Ectodermal cell (in vitro differentiated cells): ENCODE data around the gene FOXN4.

Source experiments
- H3K27ac ChIP-seq: 2 replicates; pipeline ENCODE4 v1.7.0; 2013; ENCODE audit warnings: mild to moderate bottlenecking, low read depth, low read length; ENCODE audit not compliant: insufficient read depth, poor library complexity, severe bottlenecking
- H3K27me3 ChIP-seq: 2 replicates; pipeline ENCODE4 v1.7.0; 2013; ENCODE audit warnings: mild to moderate bottlenecking, low read length; ENCODE audit not compliant: insufficient read depth, control insufficient read depth, poor library complexity, severe bottlenecking
- H3K36me3 ChIP-seq: one replicate; pipeline ENCODE4 v1.7.0; 2013; ENCODE audit warnings: low read length; ENCODE audit not compliant: control insufficient read depth, insufficient read depth
- H3K4me1 ChIP-seq: one replicate; pipeline ENCODE4 v1.7.0; 2013; ENCODE audit warnings: low read length; ENCODE audit not compliant: control insufficient read depth, insufficient read depth
- H3K4me3 ChIP-seq: 2 replicates; pipeline ENCODE4 v1.7.0; 2013; ENCODE audit warnings: low read depth, low read length, control low read depth; ENCODE audit not compliant: insufficient read depth
- H3K9me3 ChIP-seq: 2 replicates; pipeline ENCODE4 v1.7.0; 2013; ENCODE audit warnings: mild to moderate bottlenecking, low read length, moderate library complexity; ENCODE audit not compliant: control insufficient read depth
- WGBS, 2 experiments: methylation state at CpG; one replicate each; pipeline ENCODE4 v1.1.7; 2013; ENCODE audit warnings: missing lambda C conversion rate in 2 of 2; 5-methylcytosine and 5-hydroxymethylcytosine counted together

The FOXN4 gene

DNA sequence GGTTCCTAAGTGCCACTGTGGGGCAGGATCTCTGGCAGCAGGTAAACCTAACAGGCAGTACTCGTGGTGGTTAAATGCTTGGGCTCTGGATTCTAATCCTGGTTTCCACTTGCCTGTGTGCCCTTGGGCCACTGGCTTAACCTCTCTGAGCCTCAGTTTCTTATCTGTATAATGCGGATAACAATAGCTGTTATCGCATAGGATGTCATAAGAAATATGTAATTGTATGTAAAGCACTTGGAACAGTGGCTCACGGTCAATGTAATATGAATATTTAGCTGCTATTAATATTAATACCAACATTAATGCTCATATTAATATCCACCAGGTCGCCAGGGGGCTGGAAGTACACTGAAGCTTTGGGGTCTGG is 16.8 kb downstream of the FOXN4 start:
- H3K27ac ChIP-seq = no peak overlapping the region
- WGBS, 2 experiments = 90 to 93% methylated on average over 4 of the region's 5 CpGs
- H3K36me3 ChIP-seq = no peaks in the 10 kb centered on the region
- H3K9me3 ChIP-seq = no peaks in the 10 kb centered on the region
- H3K4me1 ChIP-seq = peaks cover 17% of the 10 kb centered on the region
- no peaks in the 10 kb centered on the region for H3K27me3 ChIP-seq
- no peak overlapping the region for H3K4me3 ChIP-seq

DNA sequence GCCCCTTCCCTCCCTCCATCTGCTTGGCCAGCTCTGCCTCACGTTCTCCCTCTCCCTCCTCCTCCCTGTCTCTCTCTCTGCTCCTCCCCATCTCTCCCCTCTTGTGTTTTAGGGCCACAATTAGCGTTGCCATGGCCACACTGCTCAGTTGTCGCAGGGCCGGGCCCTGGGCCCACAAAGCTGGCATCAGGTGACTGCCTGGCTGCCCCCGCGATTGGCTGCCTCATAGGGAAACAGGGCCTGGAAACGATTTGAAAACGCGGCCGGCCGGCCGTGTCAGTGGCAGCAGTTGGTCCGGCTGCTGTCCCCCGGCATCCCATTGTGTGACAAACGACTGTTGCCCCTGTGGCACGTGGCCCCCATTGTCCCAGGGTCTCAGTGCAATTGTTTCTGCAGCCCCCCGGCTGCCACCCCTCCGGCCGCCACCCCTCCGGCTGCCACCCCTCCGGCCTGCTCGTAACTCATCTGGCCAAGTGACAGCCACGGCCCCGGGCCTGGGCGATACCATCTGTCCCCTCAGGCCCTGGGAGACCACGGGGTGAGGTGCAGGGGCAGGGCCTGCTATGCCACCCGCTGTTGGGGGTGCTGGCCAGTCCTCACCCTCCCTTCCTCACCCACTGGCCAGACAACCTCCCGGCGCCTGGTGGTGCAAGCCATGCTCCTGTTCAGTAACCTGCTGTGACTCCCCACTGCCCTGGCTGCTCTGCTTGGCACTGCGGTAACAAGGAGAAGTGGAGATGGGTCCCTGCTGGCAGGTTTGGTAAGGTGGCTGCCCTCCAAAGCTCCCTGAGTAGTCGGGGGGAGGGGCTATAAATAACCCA is 17.4 kb downstream of the FOXN4 start:
- Histone ChIP-seq H3K27ac (peak overlapping the region; percentile 73), H3K4me1 (peaks cover 17% of the 10 kb centered on the region), H3K36me3 (no peaks in the 10 kb centered on the region), H3K4me3 (peak overlapping the region; percentile 3), H3K9me3 (no peaks in the 10 kb centered on the region), H3K27me3 (no peaks in the 10 kb centered on the region)
- 16 to 17% methylated on average over 31 of the region's 31 CpGs for WGBS, 2 experiments

DNA sequence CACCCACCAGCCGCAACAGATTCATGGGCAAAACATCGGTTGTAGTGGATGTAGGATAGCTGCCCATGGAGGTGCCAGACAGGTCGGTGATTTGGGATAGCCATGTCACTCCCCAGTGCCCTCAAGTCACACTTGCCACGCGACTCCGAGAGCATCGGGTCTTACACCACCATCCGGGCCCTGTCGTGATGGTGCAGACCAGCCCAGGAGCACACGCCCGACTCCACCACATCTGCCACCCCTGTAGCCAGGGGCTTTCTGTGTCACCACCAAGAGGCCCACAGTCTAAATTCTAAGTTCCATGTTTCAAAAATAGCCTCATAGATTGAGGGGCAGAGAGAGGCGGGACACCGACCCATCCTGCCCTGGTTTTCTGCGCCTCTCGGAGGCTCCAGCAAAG is 18.0 kb downstream of the FOXN4 start:
- no peak overlapping the region for H3K4me3 ChIP-seq
- H3K9me3 ChIP-seq = no peaks in the 10 kb centered on the region
- no peaks in the 10 kb centered on the region for H3K36me3 ChIP-seq
- WGBS, 2 experiments = 70 to 72% methylated on average over 15 of the region's 15 CpGs
- peaks cover 17% of the 10 kb centered on the region for H3K4me1 ChIP-seq
- H3K27me3 ChIP-seq = no peaks in the 10 kb centered on the region
- peak overlapping the region; percentile 73 for H3K27ac ChIP-seq

DNA sequence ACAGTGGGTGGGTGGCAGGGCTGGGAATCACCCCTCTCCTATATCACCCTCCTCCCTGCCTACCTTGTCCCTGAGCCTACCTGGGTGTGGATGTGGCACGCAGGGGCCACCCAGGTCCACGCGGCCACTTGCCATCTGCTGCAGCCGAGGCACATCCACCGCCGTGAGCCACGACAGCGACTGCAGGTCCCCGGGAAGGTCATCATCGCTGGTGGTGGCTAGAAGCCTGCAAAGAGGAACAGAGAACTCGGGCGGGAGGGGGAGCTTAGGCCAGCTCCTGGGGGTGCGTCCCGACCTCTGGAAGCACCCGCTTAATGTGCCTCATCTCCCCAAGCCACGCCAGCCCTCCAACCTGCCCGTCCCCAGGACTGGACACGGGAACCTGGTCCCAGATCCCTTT is 19.0 kb downstream of the FOXN4 start:
- Histone ChIP-seq H3K9me3 (no peaks in the 10 kb centered on the region), H3K27ac (no peak overlapping the region), H3K36me3 (no peaks in the 10 kb centered on the region), H3K27me3 (no peaks in the 10 kb centered on the region), H3K4me3 (no peak overlapping the region), H3K4me1 (peaks cover 17% of the 10 kb centered on the region)
- WGBS, 2 experiments = 94 to 95% methylated on average over 18 of the region's 18 CpGs

DNA sequence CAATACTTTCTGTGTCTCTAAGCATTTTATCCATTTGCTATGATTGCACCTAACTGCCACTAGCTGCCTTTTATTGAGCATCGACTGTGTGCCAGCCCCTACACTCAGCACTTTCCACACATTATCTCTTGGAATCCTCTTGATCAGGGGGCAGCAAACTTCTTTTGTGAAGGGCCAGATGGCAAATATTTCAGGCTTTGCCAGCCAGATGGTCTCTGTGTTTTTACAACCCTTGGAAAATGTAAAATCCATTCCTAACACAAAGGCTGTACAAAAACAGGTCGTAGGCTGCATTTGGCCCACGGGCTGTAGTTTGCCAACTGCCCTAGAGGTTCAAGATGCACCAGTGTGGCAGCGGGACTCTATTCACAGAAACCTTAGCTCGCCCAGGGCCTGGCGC is 19.5 kb downstream of the FOXN4 start:
- no peaks in the 10 kb centered on the region for H3K36me3 ChIP-seq
- peaks cover 17% of the 10 kb centered on the region for H3K4me1 ChIP-seq
- no peaks in the 10 kb centered on the region for H3K9me3 ChIP-seq
- 95 to 96% methylated on average over 6 of the region's 6 CpGs for WGBS, 2 experiments
- no peak overlapping the region for H3K27ac ChIP-seq
- H3K27me3 ChIP-seq = no peaks in the 10 kb centered on the region
- H3K4me3 ChIP-seq = no peak overlapping the region

DNA sequence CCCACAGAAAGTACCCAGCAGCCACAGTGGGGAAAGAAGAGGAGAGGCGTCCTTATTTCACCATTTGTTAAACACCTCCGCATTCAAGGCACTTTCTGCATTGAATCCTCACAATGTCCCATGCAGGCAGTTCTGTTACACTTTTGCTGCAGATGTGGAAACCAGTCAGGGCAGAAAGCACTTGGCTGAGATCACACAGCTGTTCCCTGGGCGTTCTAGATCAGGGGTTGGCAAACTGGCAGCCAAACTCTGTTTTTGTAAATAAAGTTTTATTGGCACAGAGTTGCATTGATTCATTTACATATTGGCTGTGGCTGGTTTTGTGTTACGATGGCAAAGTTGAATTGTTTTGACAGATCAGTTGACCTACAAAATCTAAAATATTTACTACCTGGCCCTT is 20.1 kb downstream of the FOXN4 start:
- 80 to 82% methylated on average over 4 of the region's 4 CpGs for WGBS, 2 experiments
- Histone ChIP-seq H3K27me3 (no peaks in the 10 kb centered on the region), H3K36me3 (no peaks in the 10 kb centered on the region), H3K9me3 (no peaks in the 10 kb centered on the region), H3K4me3 (no peak overlapping the region), H3K27ac (no peak overlapping the region), H3K4me1 (peaks cover 17% of the 10 kb centered on the region)

DNA sequence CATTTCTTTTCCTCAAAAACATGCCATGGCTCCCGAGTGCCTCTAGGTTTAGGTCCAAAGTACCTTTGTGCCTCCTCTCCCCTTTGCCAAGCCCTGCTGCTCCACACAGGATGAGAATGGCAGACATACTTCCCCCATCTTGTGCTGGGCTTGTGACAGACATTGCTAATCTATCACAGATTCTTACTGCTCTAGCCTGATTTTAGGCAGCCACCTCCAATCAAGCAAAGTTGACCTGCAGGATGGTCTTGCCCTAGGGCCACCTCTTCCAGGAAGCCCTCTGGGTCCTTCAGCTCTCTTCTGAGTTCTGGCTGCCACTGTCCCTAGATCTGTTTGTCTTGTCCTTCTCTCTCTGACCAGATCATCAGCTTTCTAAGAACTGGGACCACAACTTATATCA is 20.5 kb downstream of the FOXN4 start:
- Histone ChIP-seq H3K9me3 (no peaks in the 10 kb centered on the region), H3K4me3 (no peak overlapping the region), H3K4me1 (peaks cover 17% of the 10 kb centered on the region), H3K27me3 (no peaks in the 10 kb centered on the region), H3K27ac (no peak overlapping the region), H3K36me3 (no peaks in the 10 kb centered on the region)
- WGBS, 2 experiments = 95 to 97% methylated on average over 1 of the region's 1 CpG

DNA sequence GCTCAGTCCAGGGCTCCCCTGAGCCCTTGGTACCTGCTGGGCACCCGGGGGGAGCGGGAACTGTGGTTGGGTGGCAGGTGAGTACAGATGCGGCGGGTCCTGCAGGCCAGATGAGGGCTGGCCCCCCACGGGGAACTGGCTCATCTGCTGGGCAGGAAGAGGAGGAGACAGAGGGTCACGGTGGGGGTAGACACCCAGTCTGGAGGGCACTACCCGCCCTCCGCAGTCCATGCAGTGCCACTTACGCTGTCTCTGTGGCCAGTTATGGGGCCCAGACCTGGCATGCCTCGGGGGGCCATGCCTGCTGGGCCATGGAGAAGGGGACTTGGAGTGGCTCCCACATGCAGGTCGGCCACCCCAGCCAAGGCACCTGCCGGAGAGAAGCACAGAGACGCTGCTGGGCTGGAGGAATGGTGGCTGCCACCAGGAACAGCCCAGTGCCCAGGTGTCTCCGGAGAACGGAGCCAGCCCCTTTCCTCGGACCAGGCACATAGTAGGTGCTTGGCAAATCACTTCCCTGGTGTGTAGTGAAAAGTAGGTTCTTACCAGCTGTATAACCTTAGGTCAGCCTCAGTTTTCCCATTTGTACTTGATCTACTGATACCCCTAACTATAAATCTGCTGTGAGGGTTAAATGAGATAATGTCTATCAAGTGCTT is 21.1 kb downstream of the FOXN4 start:
- H3K4me1 ChIP-seq = peaks cover 17% of the 10 kb centered on the region
- H3K9me3 ChIP-seq = no peaks in the 10 kb centered on the region
- H3K36me3 ChIP-seq = no peaks in the 10 kb centered on the region
- no peak overlapping the region for H3K4me3 ChIP-seq
- WGBS, 2 experiments = 94 to 95% methylated on average over 16 of the region's 16 CpGs
- no peak overlapping the region for H3K27ac ChIP-seq
- no peaks in the 10 kb centered on the region for H3K27me3 ChIP-seq

DNA sequence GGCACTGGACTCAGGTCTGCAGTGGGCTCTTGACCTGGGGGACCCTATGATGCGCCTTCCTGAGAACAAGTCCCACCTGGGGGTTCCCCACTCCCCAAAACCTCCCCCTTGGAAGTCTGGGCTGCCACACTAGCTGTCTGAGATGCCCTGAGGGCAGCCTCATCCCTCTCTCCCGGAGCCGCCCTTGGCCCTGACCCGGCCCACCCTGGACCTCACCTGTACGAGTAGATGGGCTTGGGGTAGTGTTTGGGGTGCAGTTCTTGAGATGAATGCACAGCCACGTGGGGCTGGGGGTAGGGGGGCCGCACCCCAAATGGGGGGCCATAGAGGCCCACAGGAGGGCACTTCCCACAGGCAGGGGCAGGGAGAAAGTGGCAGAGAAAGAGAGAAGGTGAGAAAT is 21.9 kb downstream of the FOXN4 start:
- Histone ChIP-seq H3K36me3 (no peaks in the 10 kb centered on the region), H3K9me3 (no peaks in the 10 kb centered on the region), H3K27me3 (no peaks in the 10 kb centered on the region), H3K4me1 (peaks cover 15% of the 10 kb centered on the region), H3K4me3 (no peak overlapping the region), H3K27ac (no peak overlapping the region)
- WGBS, 2 experiments = 87 to 90% methylated on average over 7 of the region's 7 CpGs

DNA sequence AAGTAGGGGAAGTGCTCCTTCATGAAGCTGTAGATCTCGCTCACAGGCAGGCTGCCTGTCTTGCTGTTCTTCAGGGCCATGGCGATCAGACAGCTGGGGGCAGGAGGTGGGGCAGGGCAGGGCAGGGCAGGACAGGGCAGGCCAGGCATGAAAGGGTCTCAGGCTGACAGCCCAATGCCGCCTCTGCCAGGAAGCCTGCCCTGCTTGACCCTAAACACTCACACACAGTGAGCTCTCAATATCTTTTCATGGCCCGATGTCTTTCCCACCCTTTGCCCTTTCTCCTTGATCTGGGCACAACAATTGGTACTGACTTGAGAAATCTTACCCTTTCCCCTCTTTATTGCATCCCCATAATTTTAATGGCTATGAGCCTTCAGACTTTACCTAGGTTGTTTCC is 22.4 kb downstream of the FOXN4 start:
- 86 to 87% methylated on average over 4 of the region's 4 CpGs for WGBS, 2 experiments
- no peak overlapping the region for H3K4me3 ChIP-seq
- H3K27ac ChIP-seq = no peak overlapping the region

More for the DNA sequence above, 22.4 kb downstream of the FOXN4 start:
- no peaks in the 10 kb centered on the region for H3K36me3 ChIP-seq
- peaks cover 10% of the 10 kb centered on the region for H3K4me1 ChIP-seq
- no peaks in the 10 kb centered on the region for H3K9me3 ChIP-seq
- H3K27me3 ChIP-seq = no peaks in the 10 kb centered on the region
